Smooth muscle cell (in vitro differentiated cells): ENCODE data around the gene FICD. TPM values are rescaled to one million over a fixed set of nuclear protein-coding genes. Genes with fewer than 3 reads are reported as not detected.

Experiments used
- DNase-seq: peaks from one replicate; lab custom pipeline; 2025; ENCODE audit not compliant: unreplicated experiment; lab: John Stamatoyannopoulos, UW
- H2AFZ ChIP-seq: fragments of 200-600 bp; sonication (generic); 2 replicates; pipeline ENCODE4 v1.6.0; 2016; ENCODE audit warnings: antibody characterized with exemption, low read depth, mild to moderate bottlenecking
- H3F3A ChIP-seq: fragments of 200-600 bp; sonication (generic); 2 replicates; pipeline ENCODE4 v1.6.0; 2017; ENCODE audit warnings: antibody characterized with exemption, low read depth
- H3K27ac ChIP-seq: fragments of 200-600 bp; sonication (generic); 2 replicates; pipeline ENCODE4 v1.5.1; 2016; ENCODE audit warnings: low read depth, mild to moderate bottlenecking
- H3K27me3 ChIP-seq: fragments of 200-600 bp; sonication (generic); 2 replicates; pipeline ENCODE4 v1.6.1; 2016; ENCODE audit warnings: low read depth, mild to moderate bottlenecking
- H3K36me3 ChIP-seq: fragments of 200-600 bp; sonication (generic); 2 replicates; pipeline ENCODE4 v1.5.1; 2016; ENCODE audit warnings: low read depth
- H3K4me1 ChIP-seq: fragments of 200-600 bp; sonication (generic); 2 replicates; pipeline ENCODE4 v1.5.1; 2016; ENCODE audit warnings: low read depth
- H3K4me2 ChIP-seq: fragments of 200-600 bp; sonication (generic); 2 replicates; pipeline ENCODE4 v1.6.0; 2016; ENCODE audit warnings: mild to moderate bottlenecking
- H3K4me3 ChIP-seq: fragments of 200-600 bp; sonication (generic); 2 replicates; pipeline ENCODE4 v1.5.1; 2016; ENCODE audit warnings: mild to moderate bottlenecking
- H3K79me2 ChIP-seq: fragments of 200-600 bp; sonication (generic); 2 replicates; pipeline ENCODE4 v1.6.0; 2016; ENCODE audit warnings: low read depth, mild to moderate bottlenecking
- H3K9ac ChIP-seq: fragments of 200-600 bp; sonication (generic); 2 replicates; pipeline ENCODE4 v1.6.0; 2016; ENCODE audit warnings: low read depth
- H3K9me3 ChIP-seq: fragments of 200-600 bp; sonication (generic); replicated peaks from 2 replicates; pipeline ENCODE4 v1.5.1; 2016; ENCODE audit warnings: low read depth
- H4K20me1 ChIP-seq: fragments of 200-600 bp; sonication (generic); 2 replicates; pipeline ENCODE4 v1.6.0; 2016; ENCODE audit warnings: low read depth
- CTCF ChIP-seq: fragments of 200-600 bp; sonication (generic); IDR thresholded peaks from 2 replicates; pipeline ENCODE4 v1.5.1; 2017; ENCODE audit warnings: borderline replicate concordance, mild to moderate bottlenecking, antibody characterized with exemption; ENCODE audit not compliant: insufficient read depth, poor library complexity, severe bottlenecking
- WGBS: methylation state at CpG from one replicate; pipeline ENCODE4 v1.1.7; 2016; ENCODE audit warnings: low lambda C conversion rate; 5-methylcytosine and 5-hydroxymethylcytosine counted together
- polyA plus RNA-seq: library from polyadenylated mRNA; unstranded; fragments of >200 nt; fragmentation: Nextera tagmentation; extraction: Ambion mirVana; gene quantifications from 2 replicates; pipeline ENCODE4 v1.2.1, GENCODE V29; 2016
- total RNA-seq: library from RNA; depleted of rRNA; stranded (reverse); fragments of >200 nt; gene quantifications from 2 replicates; pipeline ENCODE4 v1.2.3, GENCODE V29; 2014

FICD gene
- total and polyA plus RNA-seq, 2 experiments from 2014 or later: 6.8 to 7.5 TPM

DNA sequence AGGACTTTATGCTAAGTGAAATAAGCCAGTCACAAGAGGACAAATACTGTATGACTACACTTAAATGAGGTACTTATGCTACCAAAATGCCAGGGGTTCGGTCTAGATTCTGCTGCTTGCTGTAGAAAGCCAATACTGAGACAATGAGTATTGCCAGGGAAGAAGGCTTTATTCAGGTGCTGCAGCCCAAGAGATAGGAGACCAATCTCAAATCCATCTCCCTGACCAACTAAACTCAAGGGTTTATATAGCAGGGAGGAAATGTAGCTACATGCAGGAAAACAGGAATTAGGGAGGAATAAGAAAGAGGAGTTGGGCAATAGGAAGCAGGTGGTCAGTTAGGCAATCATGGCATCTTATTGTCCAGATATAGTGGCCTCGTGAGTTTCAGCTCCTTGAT, 12.2 kb upstream of the FICD start:
- Histone ChIP-seq H3K36me3 (no peaks in the 10 kb centered on the region), H3K27me3 (no peaks in the 10 kb centered on the region), H2AFZ (no peak overlapping the region), H3K79me2 (no peaks in the 10 kb centered on the region), H3K4me2 (no peak overlapping the region), H4K20me1 (no peaks in the 10 kb centered on the region), H3K4me3 (no peak overlapping the region), H3K9me3 (no peaks in the 10 kb centered on the region), H3F3A (no peaks in the 10 kb centered on the region), H3K4me1 (no peaks in the 10 kb centered on the region), H3K27ac (no peak overlapping the region), H3K9ac (no peak overlapping the region)
- TF ChIP-seq CTCF: no peak
- no peak for DNase-seq
- WGBS: 85% methylated on average over 2 of the region's 2 CpGs

DNA sequence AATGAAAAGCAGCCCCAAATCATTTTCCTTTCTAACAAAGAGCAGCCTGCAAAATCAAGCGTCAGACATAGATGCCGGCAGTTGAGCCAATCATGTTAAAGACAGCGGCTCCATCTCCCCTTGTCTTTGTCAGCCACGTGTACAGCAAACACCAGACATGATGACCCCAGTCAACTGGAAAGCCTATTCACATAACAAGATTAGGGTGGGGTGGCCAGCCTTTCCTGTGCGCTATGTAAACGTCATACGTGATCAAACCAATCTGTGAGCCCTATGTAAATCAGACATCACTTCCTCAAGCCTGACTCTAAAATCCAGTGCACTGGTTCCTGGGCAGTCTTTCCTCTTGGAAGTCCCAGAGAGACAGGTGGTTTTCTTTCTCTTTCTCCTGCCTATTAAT, 9.9 kb upstream of the FICD start:
- H3K79me2 ChIP-seq: no peaks in the 10 kb centered on the region

GRCh38 chr12:108507971-108508642, 7.0 kb upstream of the FICD start:
- Histone ChIP-seq H3K9ac (no peak overlapping the region), H3K27me3 (no peaks in the 10 kb centered on the region), H3K27ac (no peak overlapping the region), H3K79me2 (no peaks in the 10 kb centered on the region), H3K4me1 (peaks cover 4% of the 10 kb centered on the region), H4K20me1 (no peaks in the 10 kb centered on the region), H2AFZ (no peak overlapping the region), H3K36me3 (no peaks in the 10 kb centered on the region), H3K4me2 (no peak overlapping the region), H3F3A (no peaks in the 10 kb centered on the region), H3K4me3 (no peak overlapping the region), H3K9me3 (no peaks in the 10 kb centered on the region)
- no peak for TF ChIP-seq CTCF
- WGBS: 71% methylated on average over 3 of the region's 3 CpGs
- DNase-seq: no peak

More for the DNA sequence above, 9.9 kb upstream of the FICD start:
- no peak for DNase-seq
- H3K9ac ChIP-seq: no peak overlapping the region
- H3K9me3 ChIP-seq: no peaks in the 10 kb centered on the region
- no peak for TF ChIP-seq CTCF
- no peaks in the 10 kb centered on the region for H3K36me3 ChIP-seq
- H2AFZ ChIP-seq: no peak overlapping the region
- H4K20me1 ChIP-seq: no peaks in the 10 kb centered on the region
- no peak overlapping the region for H3K27ac ChIP-seq
- WGBS: 90% methylated on average over 7 of the region's 7 CpGs
- H3K4me2 ChIP-seq: no peak overlapping the region
- H3K4me1 ChIP-seq: no peaks in the 10 kb centered on the region
- H3K4me3 ChIP-seq: no peak overlapping the region
- H3K27me3 ChIP-seq: no peaks in the 10 kb centered on the region
- H3F3A ChIP-seq: no peaks in the 10 kb centered on the region

- H3K4me3 ChIP-seq: no peak overlapping the region
- H4K20me1 ChIP-seq: no peaks in the 10 kb centered on the region
- no peaks in the 10 kb centered on the region for H3K27me3 ChIP-seq
- H3K36me3 ChIP-seq: no peaks in the 10 kb centered on the region
- no peak overlapping the region for H3K27ac ChIP-seq
- H3K9ac ChIP-seq: no peak overlapping the region
- no peak for DNase-seq
- H3F3A ChIP-seq: no peaks in the 10 kb centered on the region
- TF ChIP-seq CTCF: no peak
- H3K4me1 ChIP-seq: peaks cover 4% of the 10 kb centered on the region
- no peak overlapping the region for H3K4me2 ChIP-seq
- H3K9me3 ChIP-seq: no peaks in the 10 kb centered on the region
- WGBS: 92% methylated on average over 1 of the region's 1 CpG
- H2AFZ ChIP-seq: no peak overlapping the region
- no peaks in the 10 kb centered on the region for H3K79me2 ChIP-seq
Measured at GRCh38 chr12:108509806-108510205, 5.3 kb upstream of the FICD start.
